Measurements from ENCODE around the gene PSMA1.

The PSMA1 gene

GRCh38 chr11:14529321-14529720 is 9.1 kb upstream of the PSMA1 start:
- DNase-seq: no peak

- DNase-seq: no peak
Observed at GRCh38 chr11:14522801-14523200, 2.6 kb upstream of the PSMA1 start.

GRCh38 chr11:14522245-14522644 is 2.1 kb upstream of the PSMA1 start:
- no peak for DNase-seq

GRCh38 chr11:14520747-14521151 is 563 bp upstream of the PSMA1 start:
- DNase-seq: no peak

- no peak for DNase-seq
Observed at GRCh38 chr11:14519597-14519916, 629 bp downstream of the PSMA1 start.

- DNase-seq: no peak
Observed at GRCh38 chr11:14518820-14519219, 1.4 kb downstream of the PSMA1 start.

GRCh38 chr11:14513800-14514199 is 6.4 kb downstream of the PSMA1 start:
- DNase-seq: no peak

- no peak for DNase-seq
Observed at GRCh38 chr11:14506532-14506931, 13.7 kb downstream of the PSMA1 start.

GRCh38 chr11:14503023-14503422 is 17.2 kb downstream of the PSMA1 start:
- no peak for DNase-seq

GRCh38 chr11:14502039-14502438 is 18.1 kb downstream of the PSMA1 start:
- no peak for DNase-seq

GRCh38 chr11:14500181-14500651 is 20.0 kb downstream of the PSMA1 start:
- peak; percentile 24 to 79 (median 55) for DNase-seq

GRCh38 chr11:14499560-14500180 is 20.5 kb downstream of the PSMA1 start, which contains the start of gene COPB1:
Gene COPB1, minus strand, starts transcription at chr11:14499811. Its CDS starts 883 bp downstream, at chr11:14498928.
- peak; percentile 85 to 93 (median 90) for DNase-seq

- DNase-seq: peak in 2 of 6 experiments; percentile 22 to 50
Observed at GRCh38 chr11:14499178-14499559, 21.0 kb downstream of the PSMA1 start.

- no peak for DNase-seq
Observed at GRCh38 chr11:14480716-14481115, 39.5 kb downstream of the PSMA1 start.

- no peak for DNase-seq
Observed at GRCh38 chr11:14471127-14471526, 49.1 kb downstream of the PSMA1 start.

- DNase-seq: no peak
Observed at GRCh38 chr11:14463623-14464022, 56.6 kb downstream of the PSMA1 start.

- no peak for DNase-seq
Observed at GRCh38 chr11:14460147-14460546, 60.0 kb downstream of the PSMA1 start.

GRCh38 chr11:14458377-14458776 is 61.8 kb downstream of the PSMA1 start:
- no peak for DNase-seq

GRCh38 chr11:14455648-14456430 is 64.3 kb downstream of the PSMA1 start:
- DNase-seq: no peak
